Activated CD4-positive, alpha-beta T cell treated with anti-CD3 and anti-CD28 coated beads for 1 hour (primary cell): ENCODE data around the gene DCST1.

Source experiments
- DNase-seq: peaks from one replicate; pipeline ENCODE4 v3.0.0-alpha.2; 2020

The DCST1 gene

GRCh38 chr1:155093911-155094621, 60.4 kb downstream of the DCST1 start:
- DNase-seq = no peak

GRCh38 chr1:155094622-155094948, 61.0 kb downstream of the DCST1 start:
- no peak for DNase-seq

GRCh38 chr1:155099331-155099730, 65.7 kb downstream of the DCST1 start:
- no peak for DNase-seq
